Activated T-cell treated with anti-CD3 and anti-CD28 coated beads, Interleukin-2, amount 50 U/mL, for 72 hours (primary cell): ENCODE measurements around the gene ZSWIM7. TPM values are rescaled to one million over a fixed set of nuclear protein-coding genes. Genes with fewer than 3 reads are reported as not detected.

Source experiments
- ATAC-seq, 2 donors: fragments of 150-1000 bp; cut with Tn5 transposase; replicated peaks in 1 of 2; 2 replicates each; pipeline ENCODE4 v1.10.0; 2021; ENCODE audit warnings: moderate library complexity in 2 of 2, mild to moderate bottlenecking in 1 of 2
- DNase-seq, 2 donors: peaks; one replicate each; pipeline ENCODE4 v3.0.0; 2021 to 2022; ENCODE audit warnings: mixed read lengths in 1 of 2
- H3K27ac Mint-ChIP-seq: one replicate; pipeline ENCODE4 v1.8.0; 2022; ENCODE audit warnings: mild to moderate bottlenecking, moderate library complexity, mixed read lengths
- H3K27me3 Mint-ChIP-seq: one replicate; pipeline ENCODE4 v1.8.0; 2022; ENCODE audit warnings: low read depth, mixed read lengths
- H3K36me3 Mint-ChIP-seq, 2 donors: one replicate each; pipeline ENCODE4 v1.8.0; 2022; ENCODE audit warnings: mixed read lengths in 2 of 2, mild to moderate bottlenecking in 1 of 2; ENCODE audit not compliant: insufficient read depth in 2 of 2
- H3K4me1 Mint-ChIP-seq: one replicate; pipeline ENCODE4 v1.8.0; 2022; ENCODE audit warnings: low read depth, mixed read lengths
- H3K4me3 Mint-ChIP-seq, 2 donors: one replicate each; pipeline ENCODE4 v1.8.0; 2022; ENCODE audit warnings: mild to moderate bottlenecking in 2 of 2, mixed read lengths in 2 of 2, moderate library complexity in 2 of 2
- H3K9me3 Mint-ChIP-seq, 2 donors: one replicate each; pipeline ENCODE4 v1.8.0; 2022; ENCODE audit warnings: mixed read lengths in 2 of 2
- total RNA-seq, 2 donors: library from RNA; stranded (reverse); gene quantifications; one replicate each; pipeline ENCODE4 v1.2.3, GENCODE V29; 2022

Gene ZSWIM7
- 10 to 100 TPM; 14.2 to 14.6 TPM for total RNA-seq

GRCh38 chr17:15999141-15999973 is at the start of gene ZSWIM7, which contains the start of gene TTC19:
Gene ZSWIM7, minus strand, starts transcription at chr17:15999704. Its CDS starts 110 bp downstream, at chr17:15999594.
Gene TTC19, plus strand, starts transcription at chr17:15999824. Its CDS starts 25 bp downstream, at chr17:15999849.
- Mint-ChIP-seq H3K36me3 (peaks cover 17 to 33% of the 10 kb centered on the region in 2 donors), H3K27ac (peak within 1 kb of the TSS; percentile 83), H3K9me3 (peaks cover 0 to 1% of the 10 kb centered on the region in 2 donors), H3K4me1 (peaks cover 30% of the 10 kb centered on the region), H3K27me3 (no peaks in the 10 kb centered on the region), H3K4me3 (peak within 1 kb of the TSS; percentile 95 to 96)
- ATAC-seq (peak; percentile 92 to 94), DNase-seq (peak; percentile 95 to 97)

GRCh38 chr17:16048811-16049449 is 49.4 kb upstream of the ZSWIM7 start:
- Mint-ChIP-seq H3K27ac (no peak overlapping the region), H3K9me3 (no peaks in the 10 kb centered on the region), H3K4me1 (peaks cover 4% of the 10 kb centered on the region), H3K27me3 (no peaks in the 10 kb centered on the region), H3K4me3 (no peak overlapping the region), H3K36me3 (peaks cover 4 to 34% of the 10 kb centered on the region in 2 donors)
- no peak for ATAC-seq
- no peak for DNase-seq

- ATAC-seq (no peak), DNase-seq (no peak)
- peaks cover 4 to 30% of the 10 kb centered on the region in 2 donors for H3K36me3 Mint-ChIP-seq
- H3K4me3 Mint-ChIP-seq = no peak overlapping the region
- peak overlapping the region; percentile 7 for H3K27ac Mint-ChIP-seq
- H3K4me1 Mint-ChIP-seq = peaks cover 4% of the 10 kb centered on the region
- no peaks in the 10 kb centered on the region for H3K27me3 Mint-ChIP-seq
- H3K9me3 Mint-ChIP-seq = no peaks in the 10 kb centered on the region
Observed at GRCh38 chr17:16046966-16047365, 47.5 kb upstream of the ZSWIM7 start.

- H3K9me3 Mint-ChIP-seq = no peaks in the 10 kb centered on the region
- no peak overlapping the region for H3K27ac Mint-ChIP-seq
- no peak for ATAC-seq
- no peak overlapping the region for H3K4me3 Mint-ChIP-seq
- no peaks in the 10 kb centered on the region for H3K27me3 Mint-ChIP-seq
- peaks cover 4% of the 10 kb centered on the region for H3K4me1 Mint-ChIP-seq
- H3K36me3 Mint-ChIP-seq = peaks cover 4 to 28% of the 10 kb centered on the region in 2 donors
- no peak for DNase-seq
Observed at GRCh38 chr17:16044487-16044886, 45.0 kb upstream of the ZSWIM7 start.

- ATAC-seq (no peak), DNase-seq (no peak)
- no peaks in the 10 kb centered on the region for H3K27me3 Mint-ChIP-seq
- no peak overlapping the region for H3K4me3 Mint-ChIP-seq
- no peaks in the 10 kb centered on the region for H3K9me3 Mint-ChIP-seq
- H3K36me3 Mint-ChIP-seq = peaks cover 5 to 26% of the 10 kb centered on the region in 2 donors
- H3K4me1 Mint-ChIP-seq = peaks cover 8% of the 10 kb centered on the region
- H3K27ac Mint-ChIP-seq = no peak overlapping the region
Observed at GRCh38 chr17:16040710-16041251, 41.3 kb upstream of the ZSWIM7 start.

- peaks cover 6 to 30% of the 10 kb centered on the region in 2 donors for H3K36me3 Mint-ChIP-seq
- H3K27ac Mint-ChIP-seq = peak overlapping the region; percentile 86
- no peaks in the 10 kb centered on the region for H3K9me3 Mint-ChIP-seq
- H3K4me3 Mint-ChIP-seq = no peak overlapping the region
- ATAC-seq = no peak
- H3K27me3 Mint-ChIP-seq = no peaks in the 10 kb centered on the region
- H3K4me1 Mint-ChIP-seq = peaks cover 17% of the 10 kb centered on the region
- no peak for DNase-seq
Observed at GRCh38 chr17:16037636-16038035, 38.1 kb upstream of the ZSWIM7 start.

GRCh38 chr17:16036261-16036660 is 36.8 kb upstream of the ZSWIM7 start:
- peaks cover 4 to 27% of the 10 kb centered on the region in 2 donors for H3K36me3 Mint-ChIP-seq

GRCh38 chr17:16033729-16034349 is 34.3 kb upstream of the ZSWIM7 start:
- no peaks in the 10 kb centered on the region for H3K27me3 Mint-ChIP-seq
- no peaks in the 10 kb centered on the region for H3K9me3 Mint-ChIP-seq
- H3K4me1 Mint-ChIP-seq = peaks cover 27% of the 10 kb centered on the region
- peaks cover 4 to 35% of the 10 kb centered on the region in 2 donors for H3K36me3 Mint-ChIP-seq
- H3K27ac Mint-ChIP-seq = peak overlapping the region; percentile 65
- H3K4me3 Mint-ChIP-seq = no peak overlapping the region
- no peak for DNase-seq
- no peak for ATAC-seq

More at GRCh38 chr17:16036261-16036660, 36.8 kb upstream of the ZSWIM7 start:
- DNase-seq (no peak), ATAC-seq (no peak)
- Mint-ChIP-seq H3K4me1 (peaks cover 17% of the 10 kb centered on the region), H3K4me3 (no peak overlapping the region), H3K27me3 (no peaks in the 10 kb centered on the region), H3K9me3 (no peaks in the 10 kb centered on the region), H3K27ac (peak overlapping the region; percentile 44)

GRCh38 chr17:16027708-16028584 is 28.4 kb upstream of the ZSWIM7 start:
- peak; percentile 98 to 99 for ATAC-seq
- peaks cover 40% of the 10 kb centered on the region for H3K4me1 Mint-ChIP-seq
- H3K4me3 Mint-ChIP-seq = peak overlapping the region; percentile 73 to 94
- peaks cover 19 to 50% of the 10 kb centered on the region in 2 donors for H3K36me3 Mint-ChIP-seq
- H3K9me3 Mint-ChIP-seq = no peaks in the 10 kb centered on the region
- peak overlapping the region; percentile 100 for H3K27ac Mint-ChIP-seq
- H3K27me3 Mint-ChIP-seq = no peaks in the 10 kb centered on the region
- peak; percentile 66 to 77 for DNase-seq

GRCh38 chr17:16026895-16027294 is 27.4 kb upstream of the ZSWIM7 start:
- Mint-ChIP-seq H3K9me3 (no peaks in the 10 kb centered on the region), H3K4me1 (peaks cover 40% of the 10 kb centered on the region), H3K4me3 (peak overlapping the region; percentile 73 to 94), H3K27ac (peak overlapping the region; percentile 100), H3K27me3 (no peaks in the 10 kb centered on the region), H3K36me3 (peaks cover 19 to 48% of the 10 kb centered on the region in 2 donors)
- ATAC-seq = peak in 1 of 2 donors; percentile 9
- DNase-seq = no peak

GRCh38 chr17:16025202-16025601 is 25.7 kb upstream of the ZSWIM7 start:
- Mint-ChIP-seq H3K4me3 (no peak overlapping the region), H3K4me1 (peaks cover 40% of the 10 kb centered on the region), H3K9me3 (no peaks in the 10 kb centered on the region), H3K27ac (peak overlapping the region; percentile 100), H3K36me3 (peaks cover 19 to 54% of the 10 kb centered on the region in 2 donors), H3K27me3 (no peaks in the 10 kb centered on the region)
- no peak for DNase-seq
- ATAC-seq = no peak

- no peak overlapping the region for H3K4me3 Mint-ChIP-seq
- no peaks in the 10 kb centered on the region for H3K9me3 Mint-ChIP-seq
- H3K27ac Mint-ChIP-seq = peak overlapping the region; percentile 63
- DNase-seq (no peak), ATAC-seq (no peak)
- H3K36me3 Mint-ChIP-seq = peaks cover 19 to 47% of the 10 kb centered on the region in 2 donors
- H3K4me1 Mint-ChIP-seq = peaks cover 30% of the 10 kb centered on the region
- H3K27me3 Mint-ChIP-seq = no peaks in the 10 kb centered on the region
Observed at GRCh38 chr17:16023881-16024280, 24.4 kb upstream of the ZSWIM7 start.
